GM18951 (cell line): ENCODE data around the gene SMARCB1.
"Not testable (repeated sequence)": the region's sequence is repeated elsewhere in the genome, so short reads cannot be mapped to it uniquely, and the experiment has no call there.

Experiments
- POLR2A ChIP-seq: IDR thresholded peaks from 4 replicates; pipeline ENCODE4 v1.6.1; 2011; ENCODE audit warnings: mild to moderate bottlenecking; ENCODE audit not compliant: insufficient read length, insufficient read depth; ENCODE audit errors: extremely low read depth
- in situ Hi-C: fragments of 300-500 bp; cut with MboI; formaldehyde crosslinking; loops from one replicate; pipeline ENCODE4 v1.12.0; 2022; ENCODE audit warnings: low sequenced_read_pairs, mixed read lengths, inconsistent platforms; ENCODE audit not compliant: unreplicated experiment

The SMARCB1 gene

GRCh38 chr22:23846081-23846469 lies 59.3 kb downstream of the SMARCB1 start:
- in situ Hi-C loops: loop anchor here (10.0 kb wide), 1 partner anchor 301 kb away; no protein-coding TSS in a partner anchor
- no peak for TF ChIP-seq POLR2A

- in situ Hi-C loops: loop anchor here (10.0 kb wide), 1 partner anchor 303 kb away; no protein-coding TSS in a partner anchor
- no peak for TF ChIP-seq POLR2A
These were observed 60.6 kb downstream of the SMARCB1 start for GRCh38 chr22:23847310-23847920.

DNA sequence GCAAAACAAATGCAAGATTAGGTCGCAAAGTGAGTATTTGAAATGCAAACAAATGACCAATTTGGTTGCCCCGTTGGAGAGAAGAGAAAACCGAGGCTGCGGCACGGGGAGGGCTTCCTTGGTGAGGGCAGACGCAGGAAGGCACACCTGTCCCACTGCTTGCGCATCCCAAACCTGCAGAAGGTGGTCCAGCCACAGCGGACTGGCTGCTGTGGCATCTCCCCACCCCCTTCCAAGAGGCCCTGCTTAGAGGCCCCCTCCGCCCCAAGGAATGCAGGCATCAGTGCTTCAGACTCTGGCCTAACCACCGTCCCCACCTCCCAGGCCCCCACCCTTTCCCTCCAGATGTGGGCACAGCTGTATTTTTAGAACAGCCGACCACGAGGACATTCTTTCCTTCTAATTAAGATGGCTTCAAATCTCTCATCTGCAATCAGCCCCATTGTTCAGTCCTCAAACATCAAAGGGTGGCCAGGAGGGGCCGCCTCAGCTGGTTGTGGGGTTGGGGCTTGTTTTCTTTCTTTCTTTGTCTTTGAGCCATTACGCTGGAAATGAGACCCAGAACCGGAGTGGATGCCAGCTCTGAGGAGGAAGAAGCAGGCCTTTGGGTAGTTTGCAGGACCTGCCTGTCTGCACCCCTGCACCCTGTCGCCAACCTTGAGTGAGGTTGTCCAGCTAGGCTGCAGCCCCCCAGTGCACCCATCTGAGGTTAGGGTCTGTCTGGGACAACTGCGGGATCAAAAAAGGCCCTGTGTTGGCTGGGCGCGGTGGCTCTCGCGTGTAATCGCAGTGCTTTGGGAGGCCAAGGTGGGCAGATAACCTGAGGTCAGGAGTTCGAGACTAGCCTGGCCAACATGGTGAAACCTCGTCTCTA lies 61.5 kb downstream of the SMARCB1 start:
- in situ Hi-C loops: loop anchor here (10.0 kb wide), 1 partner anchor 303 kb away; no protein-coding TSS in a partner anchor
- peak; percentile 46 for TF ChIP-seq POLR2A

GRCh38 chr22:23849009-23850006 lies 62.5 kb downstream of the SMARCB1 start:
- in situ Hi-C loops: loop anchor here (10.0 kb wide), 1 partner anchor 305 kb away; no protein-coding TSS in a partner anchor
- no peak for TF ChIP-seq POLR2A

GRCh38 chr22:23850136-23850611 lies 63.4 kb downstream of the SMARCB1 start:
- in situ Hi-C loops: no loop called here
- TF ChIP-seq POLR2A: no peak

DNA sequence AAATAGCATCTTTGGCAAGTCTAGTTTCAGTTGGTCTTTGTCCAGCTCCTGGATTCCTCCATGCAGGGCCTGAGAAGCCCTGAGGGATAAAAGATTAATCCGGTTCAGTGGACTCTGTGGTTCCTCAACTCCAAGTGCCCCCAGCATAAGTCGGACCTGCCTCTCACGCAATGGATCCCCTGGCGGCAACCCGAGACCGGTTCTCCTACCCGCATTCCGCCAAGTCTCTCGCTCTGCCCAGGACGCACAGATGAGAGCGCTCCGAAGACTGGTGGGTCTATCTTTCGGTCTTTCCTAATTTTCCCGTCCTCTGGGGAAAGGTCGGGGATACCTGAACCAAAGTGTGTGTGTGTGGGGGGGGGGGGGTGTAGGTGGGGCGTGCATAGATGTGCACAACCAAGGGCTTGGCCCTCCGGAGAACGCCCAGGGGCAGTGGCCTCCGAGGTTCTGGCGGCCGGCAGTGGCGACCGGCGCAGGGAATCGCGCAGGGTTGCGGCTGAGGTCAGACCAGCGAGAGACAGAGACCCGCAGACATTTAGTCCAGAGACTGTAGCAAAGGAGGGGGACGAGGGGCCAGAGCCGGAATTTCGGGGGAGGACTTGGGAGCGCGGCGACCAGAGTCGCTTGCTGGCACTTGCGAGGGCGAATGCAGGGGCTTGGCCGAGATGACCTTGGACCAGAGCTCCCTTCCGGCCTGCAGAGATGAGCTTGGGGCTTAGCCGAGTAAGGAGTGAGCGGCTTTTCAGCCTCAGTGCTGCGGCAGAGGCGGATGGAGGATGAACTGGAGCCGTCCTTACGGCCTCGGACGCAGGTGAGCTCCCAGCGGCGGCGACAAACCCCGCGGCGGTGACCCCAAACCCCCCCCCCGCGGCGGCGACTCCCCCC lies 70.2 kb downstream of the SMARCB1 start:
- in situ Hi-C loops: no loop called here
- TF ChIP-seq POLR2A: no peak

DNA sequence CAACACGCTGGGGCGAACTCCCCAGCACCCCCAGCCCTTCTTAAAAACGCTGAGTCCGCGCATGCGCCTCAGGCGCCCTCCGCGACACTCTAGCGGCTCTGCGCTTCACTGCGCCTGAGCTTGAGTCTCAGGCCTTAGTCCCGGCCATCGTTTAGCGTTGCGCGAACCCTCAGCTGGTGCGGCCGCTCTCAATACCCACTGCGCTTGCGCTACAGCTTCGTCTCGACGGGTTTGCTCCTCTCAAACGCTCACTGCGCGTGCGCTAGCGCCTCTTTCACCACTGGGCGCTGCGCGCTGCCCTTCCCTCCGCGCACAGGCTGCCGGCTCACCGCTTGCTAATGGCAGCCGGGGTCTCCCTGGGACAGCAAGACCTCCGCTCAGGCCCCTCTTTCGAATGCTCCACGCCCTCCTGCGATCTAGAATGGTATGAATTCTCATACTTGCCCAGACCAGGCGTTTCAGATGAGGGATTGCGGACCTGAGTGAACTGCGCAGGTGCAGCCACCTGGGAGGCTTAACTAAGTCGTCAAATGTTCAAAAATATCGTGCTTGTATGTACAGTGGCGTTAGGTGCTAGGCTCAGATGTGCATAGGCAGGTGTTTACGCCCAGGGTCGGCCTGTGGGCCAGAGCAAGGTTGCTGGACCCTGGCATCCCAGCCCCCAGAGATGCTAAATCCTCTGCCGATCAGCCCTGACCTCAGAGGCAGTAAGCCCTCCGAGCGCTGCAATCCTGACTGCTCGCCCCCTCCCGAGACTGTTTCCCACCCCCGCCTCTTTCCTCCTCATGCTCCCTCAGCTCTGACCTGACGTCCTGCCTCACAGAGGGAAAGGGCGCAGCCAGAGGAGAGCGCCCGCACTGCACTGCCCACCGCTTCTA lies 71.1 kb downstream of the SMARCB1 start, which contains the start of gene SLC2A11:
Gene SLC2A11, plus strand, starts transcription at position 270 of the 878 bp plus-strand sequence. Its CDS starts 125 bp downstream, at position 395.
- TF ChIP-seq POLR2A: peak; percentile 92
- in situ Hi-C loops: no loop called here

DNA sequence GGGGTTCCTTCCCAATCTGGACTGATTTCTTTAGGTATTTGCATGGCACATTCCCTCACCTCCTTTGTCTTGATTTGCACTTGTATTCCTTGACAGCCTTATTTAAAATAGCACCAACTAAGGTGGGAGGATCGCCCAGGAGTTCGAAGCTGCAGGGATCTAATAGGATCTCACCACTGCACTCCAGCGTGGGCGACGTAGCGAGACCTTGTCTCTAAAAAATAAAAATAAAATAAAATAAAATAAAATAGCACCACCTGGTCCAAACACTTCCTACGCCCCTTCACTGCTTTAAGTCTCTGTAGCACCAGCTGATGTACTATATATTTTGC lies 71.7 kb downstream of the SMARCB1 start:
- TF ChIP-seq POLR2A: no peak
- in situ Hi-C loops: no loop called here

DNA sequence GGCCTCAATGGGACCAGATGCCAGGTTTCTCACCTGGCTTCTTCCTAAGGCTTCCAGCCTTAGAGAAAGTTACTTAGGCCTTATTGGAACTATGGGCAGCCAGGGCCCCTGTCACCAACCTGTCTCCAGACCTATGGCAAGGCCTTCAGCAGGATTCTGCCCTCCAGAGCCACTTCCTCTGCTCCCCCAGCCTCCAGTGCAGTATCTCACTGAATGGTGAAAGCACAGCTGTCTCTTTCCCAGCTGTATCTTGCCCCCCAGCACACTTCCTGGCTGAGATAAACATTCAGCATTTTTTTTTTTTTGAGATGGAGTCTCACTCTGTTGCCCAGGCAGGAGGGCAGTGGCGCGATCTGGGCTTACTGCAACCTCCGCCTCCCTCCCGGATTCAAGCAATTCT lies 72.4 kb downstream of the SMARCB1 start:
- in situ Hi-C loops: no loop called here

GRCh38 chr22:23860187-23860586 lies 73.4 kb downstream of the SMARCB1 start:
- in situ Hi-C loops: not testable (repeated sequence)

More for the DNA sequence above, 72.4 kb downstream of the SMARCB1 start:
- TF ChIP-seq POLR2A: no peak

GRCh38 chr22:23862103-23862502 lies 75.3 kb downstream of the SMARCB1 start:
- in situ Hi-C loops: no loop called here
- TF ChIP-seq POLR2A: no peak

GRCh38 chr22:23864499-23865154 lies 77.9 kb downstream of the SMARCB1 start:
- in situ Hi-C loops: not testable (repeated sequence)
